K562 (cell line): ENCODE results near the gene FAXC. TPM values are rescaled to one million over a fixed set of nuclear protein-coding genes. Genes with fewer than 3 reads are reported as not detected.

Experiments
- ATAC-seq: fragments of 200-7000 bp; cut with Tn5 transposase; 3 replicates; pipeline ENCODE4 v1.9.1; 2020; ENCODE audit warnings: moderate library complexity
- BruUV-seq: library from RNA; stranded (reverse); fragments of 400-500 nt; replicated peaks from 2 replicates; lab custom pipeline; 2021; lab: Mats Ljungman, UMichigan
- CTCF ChIA-PET: fragments of 300-600 bp; formaldehyde crosslinking; extraction: SDS; loops from one replicate; lab custom pipeline; 2021; ENCODE audit warnings: low intra/inter-chr PET ratio; lab: Yijun Ruan, JAX
- POLR2A ChIA-PET: fragments of 300-600, 350-650 bp; sonication (Branson Sonifier 250); formaldehyde crosslinking; extraction: SDS; loops from one replicate; lab custom pipeline; 2021; ENCODE audit warnings: antibody characterized with exemption, inconsistent platforms; lab: Yijun Ruan, JAX
- DNase-seq, 4 experiments: peaks; one replicate each; pipeline versions ENCODE4 v3.0.0 to v3.0.0-alpha.2; 2011 to 2018; ENCODE audit warnings: low spot score in 3 of 4, mixed read lengths in 3 of 4; ENCODE audit errors: extremely low read depth in 1 of 4
- FAIRE-seq: peaks from 2 replicates; lab custom pipeline; 2011; peaks lifted over from hg19 to GRCh38; lab: Jason Lieb, UNC
- H2AFZ ChIP-seq: 2 replicates; pipeline ENCODE4 v1.6.0; 2011; ENCODE audit warnings: low read depth, low read length, control low read depth, inconsistent platforms
- H3K27ac ChIP-seq: fragments of 200-600 bp; 3 replicates; pipeline ENCODE4 v1.8.0; 2011; ENCODE audit warnings: low read depth, mild to moderate bottlenecking, control low read depth, inconsistent platforms, low read length, moderate library complexity, mixed read lengths; ENCODE audit errors: extremely low read depth
- H3K27me3 ChIP-seq, 2 experiments: fragments of 300-600 bp in 1 of 2; 2 replicates in 1 of 2; 3 replicates in 1 of 2; pipeline versions ENCODE4 v1.6.0 to v1.8.0; 2011; ENCODE audit warnings: inconsistent platforms in 2 of 2, low read length in 2 of 2, mild to moderate bottlenecking in 1 of 2, mixed read lengths in 1 of 2, moderate library complexity in 1 of 2; ENCODE audit not compliant: control insufficient read depth in 2 of 2, insufficient read depth in 2 of 2
- H3K36me3 ChIP-seq: fragments of 300-600 bp; 3 replicates; pipeline ENCODE4 v1.8.0; 2011; ENCODE audit warnings: mild to moderate bottlenecking, low read length, inconsistent platforms; ENCODE audit not compliant: control insufficient read depth, insufficient read depth
- H3K4me1 ChIP-seq, 2 experiments: fragments of 200-600 bp in 1 of 2; replicated peaks in 1 of 2; 2 replicates in 1 of 2; 3 replicates in 1 of 2; pipeline versions ENCODE4 v1.5.1 to v1.8.0; 2011; ENCODE audit warnings: inconsistent platforms in 2 of 2, low read length in 2 of 2, mild to moderate bottlenecking in 1 of 2, mixed read lengths in 1 of 2, moderate library complexity in 1 of 2; ENCODE audit not compliant: control insufficient read depth in 2 of 2, insufficient read depth in 2 of 2
- H3K4me2 ChIP-seq: 2 replicates; pipeline ENCODE4 v1.6.1; 2011; ENCODE audit warnings: low read length, control low read depth, inconsistent platforms, mixed read lengths; ENCODE audit not compliant: insufficient read depth
- H3K4me3 ChIP-seq: fragments of 200-600 bp; sonication (generic), shearing (Covaris generic); 2 replicates; pipeline ENCODE4 v1.5.1; 2016; ENCODE audit warnings: control low read depth, inconsistent platforms
- H3K79me2 ChIP-seq: fragments of 200-600 bp; 3 replicates; pipeline ENCODE4 v1.8.0; 2011; ENCODE audit warnings: low read length, inconsistent platforms; ENCODE audit not compliant: control insufficient read depth, insufficient read depth
- H3K9ac ChIP-seq, 2 experiments: 2 replicates each; pipeline versions ENCODE4 v1.6.0 to v1.6.1; 2011; ENCODE audit warnings: low read depth in 2 of 2, low read length in 2 of 2, control low read depth in 1 of 2, inconsistent platforms in 1 of 2, mild to moderate bottlenecking in 1 of 2, mixed read lengths in 1 of 2; ENCODE audit not compliant: insufficient read depth in 1 of 2
- H3K9me1 ChIP-seq: one replicate; pipeline ENCODE4 v1.6.0; 2011; ENCODE audit warnings: inconsistent platforms, mild to moderate bottlenecking, low read length, moderate library complexity; ENCODE audit not compliant: control insufficient read depth, insufficient read depth
- H3K9me3 ChIP-seq: replicated peaks from 2 replicates; pipeline ENCODE4 v1.5.1; 2011; ENCODE audit warnings: low read depth, low read length, inconsistent platforms; ENCODE audit not compliant: control insufficient read depth, insufficient read depth
- H4K20me1 ChIP-seq: replicated peaks from 2 replicates; pipeline ENCODE4 v1.6.1; 2011; ENCODE audit warnings: low read length, inconsistent platforms, mixed read lengths; ENCODE audit not compliant: control insufficient read depth, insufficient read depth
- BRD9 ChIP-seq: fragments of 450-650 bp; IDR thresholded peaks from 2 replicates; pipeline ENCODE4 v1.6.1; 2018; ENCODE audit warnings: low read depth; ENCODE audit not compliant: partially characterized antibody
- EP400 ChIP-seq: fragments of 450-650 bp; IDR thresholded peaks from 2 replicates; pipeline ENCODE4 v1.6.1; 2017; ENCODE audit warnings: antibody characterized with exemption, mild to moderate bottlenecking, moderate library complexity
- FUS ChIP-seq: fragments of 200-400 bp; formaldehyde crosslinking; optimal IDR thresholded peaks from 2 replicates; pipeline ENCODE3; 2017; ENCODE audit warnings: low read depth, low read length
- HDAC6 ChIP-seq: IDR thresholded peaks from 2 replicates; pipeline ENCODE4 v1.6.1; 2012; ENCODE audit warnings: low read depth, mild to moderate bottlenecking, control low read depth, inconsistent platforms, low read length, moderate library complexity
- HMBOX1 ChIP-seq: sonication (generic); IDR thresholded peaks from 2 replicates; pipeline ENCODE4 v1.6.1; 2016
- MYC ChIP-seq, 2 experiments: fragments of 250-450 bp in 1 of 2; sonication (Bioruptor Pico) in 1 of 2; IDR thresholded peaks; 2 replicates each; pipeline versions ENCODE4 v1.5.1 to v1.6.1; 2012 to 2021; ENCODE audit warnings: low read depth in 2 of 2, borderline replicate concordance in 1 of 2, improper control_type of control experiment in 1 of 2, low read length in 1 of 2, mild to moderate bottlenecking in 1 of 2, moderate library complexity in 1 of 2
- NCOR1 ChIP-seq: fragments of 450-650 bp; IDR thresholded peaks from 2 replicates; pipeline ENCODE4 v1.6.1; 2016; ENCODE audit warnings: mild to moderate bottlenecking, moderate library complexity
- NFIX ChIP-seq: fragments of 250-450 bp; sonication (Bioruptor Pico); IDR thresholded peaks from 2 replicates; pipeline ENCODE4 v1.4.0; 2020; ENCODE audit warnings: low read depth, mild to moderate bottlenecking, moderate library complexity
- RCOR1 ChIP-seq, 2 experiments: IDR thresholded peaks; 2 replicates each; pipeline ENCODE4 v1.6.1; 2012; ENCODE audit warnings: low read depth in 2 of 2, low read length in 2 of 2, borderline replicate concordance in 1 of 2, improper control_type of control experiment in 1 of 2
- STAT5B ChIP-seq: fragments of 250-450 bp; sonication (Bioruptor Pico); IDR thresholded peaks from 2 replicates; pipeline ENCODE4 v1.8.0; 2021; ENCODE audit warnings: mild to moderate bottlenecking, inconsistent platforms
- TEAD4 ChIP-seq, 2 experiments: sonication (generic) in 1 of 2; formaldehyde crosslinking in 1 of 2; IDR thresholded peaks; 2 replicates each; pipeline versions ENCODE4 v1.6.1 to v1.8.0; 2012 to 2022; ENCODE audit warnings: borderline replicate concordance in 1 of 2, inconsistent platforms in 1 of 2, low read length in 1 of 2, mild to moderate bottlenecking in 1 of 2, missing genetic modification reagents in 1 of 2
- ZBTB11 ChIP-seq, 3 experiments: fragments of 200-800 bp in 1 of 3; fragments of 250-450 bp in 1 of 3; fragments of 450-650 bp in 1 of 3; sonication (Bioruptor Pico) in 1 of 3; sonication (Bioruptor generic) in 1 of 3; formaldehyde crosslinking in 1 of 3; IDR thresholded peaks; 2 replicates each; pipeline versions ENCODE4 v1.6.1 to v1.8.0; 2016 to 2022; ENCODE audit warnings: mild to moderate bottlenecking in 2 of 3, missing genetic modification characterization in 2 of 3, missing compliant biosample characterization in 1 of 3, moderate library complexity in 1 of 3
- ZKSCAN8 ChIP-seq: fragments of 200-800 bp; sonication (Bioruptor generic); IDR thresholded peaks from 2 replicates; pipeline ENCODE4 v1.6.1; 2016; ENCODE audit warnings: missing genetic modification characterization, missing compliant biosample characterization
- ZNF589 ChIP-seq: fragments of 200-800 bp; sonication (Bioruptor generic); IDR thresholded peaks from 2 replicates; pipeline ENCODE4 v1.6.1; 2016; ENCODE audit warnings: low read depth, missing genetic modification characterization, missing compliant biosample characterization
- WGBS: fragments of 100-300 bp; shearing (Covaris generic); methylation state at CpG from one replicate; pipeline ENCODE4 v1.1.6; 2016; ENCODE audit warnings: low coverage, mixed read lengths; ENCODE audit not compliant: insufficient coverage; ENCODE audit errors: missing lambda C conversion rate; 5-methylcytosine and 5-hydroxymethylcytosine counted together
- in situ Hi-C: fragments of 300-500 bp; cut with MboI; formaldehyde crosslinking; loops from 4 replicates; pipeline ENCODE4 v1.15.0; 2018; ENCODE audit warnings: inconsistent platforms, mixed read lengths
- intact Hi-C: fragments of 100-400 bp; cut with micrococcal nuclease; formaldehyde crosslinking; loops from 2 replicates; pipeline ENCODE4 v1.14.2; 2022
- polyA plus RNA-seq, 8 experiments: library from polyadenylated mRNA; depleted of rRNA in 4 of 8; stranded (reverse) in 5 of 8; unstranded in 3 of 8; fragments of >200 nt; fragmentation: Nextera tagmentation in 2 of 8; fragmentation: Illumina TruSeq in 1 of 8; extraction: Ambion mirVana in 2 of 8; extraction: Trizol in 1 of 8; gene quantifications; 2 replicates each; pipeline versions ENCODE4 v1.2.1 to v1.2.3, GENCODE V29; 2011 to 2014; ENCODE audit warnings: inconsistent platforms in 1 of 8, missing spikeins in 1 of 8
- total RNA-seq, 7 experiments: library from RNA; depleted of rRNA in 6 of 7; stranded (reverse); fragments of >200 nt in 6 of 7; fragmentation: Illumina TruSeq in 2 of 7; extraction: Trizol in 2 of 7; gene quantifications; 2 replicates each; pipeline versions ENCODE4 v1.2.1 to v1.2.3, GENCODE V29; 2011 to 2021; ENCODE audit warnings: low replicate concordance in 1 of 7
- TF ChIP-seq, protein P1 (sequence below): sonication (generic); formaldehyde crosslinking; IDR thresholded peaks from 2 replicates; pipeline ENCODE4 v1.8.0; 2023; ENCODE audit warnings: mild to moderate bottlenecking, missing genetic modification reagents

Gene FAXC
- total and polyA plus RNA-seq, 9 of the 15 experiments (the other 6 are each of a cell fraction or from before 2014, with no cell fraction given), result 0.06 to 0.40 (median 0.13) TPM; not detected in 5

DNA sequence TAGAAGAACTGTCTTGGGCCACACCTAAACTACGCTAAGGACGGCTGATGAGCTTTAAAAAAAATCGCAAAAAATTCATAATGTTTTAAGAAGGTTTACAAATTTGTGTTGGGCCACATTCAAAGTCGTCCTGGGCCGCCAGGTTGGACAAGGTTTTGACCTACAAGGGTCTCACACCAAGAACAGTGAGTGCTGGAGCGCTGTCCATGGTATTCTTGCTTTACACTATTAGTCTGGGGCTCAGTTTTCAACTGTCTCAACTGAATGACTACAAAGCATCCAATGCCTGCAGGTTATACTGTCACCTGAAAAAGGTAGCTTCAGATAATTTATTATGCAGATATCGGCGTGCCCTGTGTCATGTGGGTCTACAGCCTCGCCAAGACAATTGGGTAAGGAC, 3.7 kb upstream of the FAXC start (continued):
- TF ChIP-seq, protein P1, sequence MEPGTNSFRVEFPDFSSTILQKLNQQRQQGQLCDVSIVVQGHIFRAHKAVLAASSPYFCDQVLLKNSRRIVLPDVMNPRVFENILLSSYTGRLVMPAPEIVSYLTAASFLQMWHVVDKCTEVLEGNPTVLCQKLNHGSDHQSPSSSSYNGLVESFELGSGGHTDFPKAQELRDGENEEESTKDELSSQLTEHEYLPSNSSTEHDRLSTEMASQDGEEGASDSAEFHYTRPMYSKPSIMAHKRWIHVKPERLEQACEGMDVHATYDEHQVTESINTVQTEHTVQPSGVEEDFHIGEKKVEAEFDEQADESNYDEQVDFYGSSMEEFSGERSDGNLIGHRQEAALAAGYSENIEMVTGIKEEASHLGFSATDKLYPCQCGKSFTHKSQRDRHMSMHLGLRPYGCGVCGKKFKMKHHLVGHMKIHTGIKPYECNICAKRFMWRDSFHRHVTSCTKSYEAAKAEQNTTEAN, result no peak

DNA sequence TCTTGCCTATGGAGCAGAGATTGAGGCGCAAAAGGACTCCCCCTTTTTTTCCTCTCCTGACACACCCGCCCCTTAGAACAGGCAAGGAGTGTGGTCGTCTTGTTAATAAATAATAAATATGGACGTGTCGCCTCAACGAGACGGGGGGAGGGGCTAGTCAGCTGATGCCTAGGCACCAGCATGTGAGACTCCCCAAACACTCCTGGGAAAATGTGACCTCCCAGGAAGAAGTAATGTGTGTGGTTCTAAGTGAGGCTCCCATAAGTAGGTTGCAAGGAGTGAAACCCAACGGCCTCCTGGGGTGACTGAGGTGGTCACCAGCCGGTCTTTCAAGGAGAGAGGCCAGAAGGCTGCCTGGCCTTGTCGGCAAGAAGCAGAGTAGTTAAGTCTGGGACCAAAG, 1.1 kb upstream of the FAXC start:
- H4K20me1 ChIP-seq, result no peaks in the 10 kb centered on the region; the same call in 1 of the 2 replicates
- ChIA-PET POLR2A (no interaction called here), CTCF (no interaction called here)
- no peak for DNase-seq
- no peaks in the 10 kb centered on the region for H3K9me3 ChIP-seq
- H3K9me1 ChIP-seq, result no peaks in the 10 kb centered on the region
- no peak for FAIRE-seq
- no peak overlapping the region for H3K27ac ChIP-seq
- H3K36me3 ChIP-seq, result no peaks in the 10 kb centered on the region
- 15% methylated on average over 10 of the region's 10 CpGs for WGBS
- no peak overlapping the region for H3K9ac ChIP-seq
- H3K4me2 ChIP-seq, result no peak overlapping the region
- H3K27me3 ChIP-seq, result peaks cover 21 to 43% of the 10 kb centered on the region in 2 experiments; a peak in 4 of 5 replicates
- no peaks in the 10 kb centered on the region for H3K79me2 ChIP-seq
- intact Hi-C loops (no loop called here), in situ Hi-C loops (no loop called here)
- H3K4me1 ChIP-seq, result peaks cover 0 to 13% of the 10 kb centered on the region in 2 experiments; a peak in 2 of 5 replicates
- H2AFZ ChIP-seq, result no peak overlapping the region
- ATAC-seq, result no peak
- no TSS peak for BruUV-seq
- H3K4me3 ChIP-seq, result no peak overlapping the region
- no peak for TF ChIP-seq HDAC6
- no peak for TF ChIP-seq NFIX
- TF ChIP-seq EP400, result no peak
- TF ChIP-seq NCOR1, result no peak
- no peak for TF ChIP-seq ZNF589 (CRISPR knock-in tag)
- TF ChIP-seq BRD9, result no peak
- no peak for TF ChIP-seq ZBTB11 (CRISPR knock-in tag; IDR thresholded peaks at IDR 0.05)
- TF ChIP-seq FUS, result no peak
- TF ChIP-seq TEAD4 (IDR thresholded peaks at IDR 0.05; ENCODE audit: low read length), result no peak
- TF ChIP-seq TEAD4 (CRISPR knock-in tag; IDR thresholded peaks at IDR 0.05; ENCODE audit: borderline replicate concordance), result no peak
- no peak for TF ChIP-seq HMBOX1
- TF ChIP-seq RCOR1 (IDR thresholded peaks at IDR 0.05; ENCODE audit: borderline replicate concordance in 1 of 2, low read depth in 2 of 2, low read length in 2 of 2), result no peak
- TF ChIP-seq ZKSCAN8 (CRISPR knock-in tag), result no peak
- TF ChIP-seq STAT5B, result no peak
- TF ChIP-seq MYC (IDR thresholded peaks at IDR 0.05; ENCODE audit: low read depth, low read length), result no peak
- no peak for TF ChIP-seq MYC (CRISPR knock-in tag; IDR thresholded peaks at IDR 0.05; ENCODE audit: borderline replicate concordance, low read depth)
